ENCODE measurements around the gene DHX29. TPM values are rescaled to one million over a fixed set of nuclear protein-coding genes. Genes with fewer than 3 reads are reported as not detected.
A peak's percentile ranks its signal among the peaks of the same experiment; 100 is the strongest.

Gene DHX29
- total RNA-seq, 1 donor, result 23.6 TPM

- Histone ChIP-seq H3K4me3 (ENCODE audit: low read length) (no peak overlapping the region), H3K9me3 (ENCODE audit: low read depth, low read length) (no peaks in the 10 kb centered on the region), H3K4me1 (ENCODE audit: insufficient read depth, low read length) (no peaks in the 10 kb centered on the region), H3K27me3 (ENCODE audit: insufficient read depth, low read length) (no peaks in the 10 kb centered on the region)
These were observed 16.5 kb downstream of the DHX29 start for GRCh38 chr5:55290991-55291390.

GRCh38 chr5:55289808-55290207 lies 17.7 kb downstream of the DHX29 start:
- Histone ChIP-seq H3K4me3 (ENCODE audit: low read length) (no peak overlapping the region), H3K27me3 (ENCODE audit: insufficient read depth, low read length) (no peaks in the 10 kb centered on the region), H3K9me3 (ENCODE audit: low read depth, low read length) (no peaks in the 10 kb centered on the region), H3K4me1 (ENCODE audit: insufficient read depth, low read length) (no peaks in the 10 kb centered on the region)

GRCh38 chr5:55286411-55286933 lies 21.0 kb downstream of the DHX29 start:
- Histone ChIP-seq H3K9me3 (ENCODE audit: low read depth, low read length) (no peaks in the 10 kb centered on the region), H3K4me3 (ENCODE audit: low read length) (no peak overlapping the region), H3K27me3 (ENCODE audit: insufficient read depth, low read length) (no peaks in the 10 kb centered on the region), H3K4me1 (ENCODE audit: insufficient read depth, low read length) (no peaks in the 10 kb centered on the region)

DNA sequence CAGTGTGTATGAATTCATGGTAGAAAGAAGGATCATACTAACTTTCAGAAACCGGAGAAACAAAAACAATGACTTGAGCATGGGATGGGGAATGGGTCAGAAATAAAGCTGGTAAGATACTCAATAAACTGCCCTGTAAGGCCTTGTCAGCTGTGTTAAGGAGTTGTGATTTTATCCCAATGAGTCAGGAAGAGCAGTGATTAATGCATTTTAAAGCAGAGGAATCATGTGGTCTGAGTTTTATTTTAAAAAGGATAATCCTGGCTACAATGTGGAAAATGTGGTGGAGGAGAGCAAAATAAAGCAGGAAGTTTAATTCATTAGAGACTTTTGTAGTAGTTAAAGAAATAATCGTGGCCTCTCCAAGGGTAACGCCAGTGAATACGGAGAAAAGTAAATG lies 28.7 kb downstream of the DHX29 start:
- Histone ChIP-seq H3K27me3 (ENCODE audit: insufficient read depth, low read length) (no peaks in the 10 kb centered on the region), H3K9me3 (ENCODE audit: low read depth, low read length) (no peaks in the 10 kb centered on the region), H3K4me3 (ENCODE audit: low read length) (no peak overlapping the region), H3K4me1 (ENCODE audit: insufficient read depth, low read length) (no peaks in the 10 kb centered on the region)

GRCh38 chr5:55276771-55277170 lies 30.7 kb downstream of the DHX29 start:
- no peak overlapping the region for H3K4me3 ChIP-seq (ENCODE audit: low read length)
- H3K4me1 ChIP-seq (ENCODE audit: insufficient read depth, low read length), result no peaks in the 10 kb centered on the region
- no peaks in the 10 kb centered on the region for H3K27me3 ChIP-seq (ENCODE audit: insufficient read depth, low read length)
- H3K9me3 ChIP-seq (ENCODE audit: low read depth, low read length), result no peaks in the 10 kb centered on the region

DNA sequence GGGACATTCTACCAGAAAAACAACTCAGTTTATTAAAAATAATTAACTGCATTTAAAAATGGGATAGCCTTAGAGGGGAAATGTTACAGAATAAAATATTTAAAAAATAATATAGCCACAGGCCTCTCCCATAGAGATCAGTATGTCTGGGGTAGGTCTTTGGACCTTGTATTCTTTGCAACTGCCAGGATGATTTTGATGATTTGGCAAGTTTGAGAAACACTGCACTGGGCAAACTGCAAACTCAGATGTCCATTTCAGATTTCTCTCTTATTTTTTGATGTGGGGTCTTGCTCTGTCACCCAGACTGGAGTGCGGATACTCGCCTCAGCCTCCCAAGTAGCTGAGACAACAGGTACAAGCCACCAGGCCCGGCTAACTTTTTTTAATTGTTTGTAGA lies 49.2 kb downstream of the DHX29 start:
- Histone ChIP-seq H3K9me3 (ENCODE audit: low read depth, low read length) (no peaks in the 10 kb centered on the region), H3K27me3 (ENCODE audit: insufficient read depth, low read length) (no peaks in the 10 kb centered on the region), H3K4me1 (ENCODE audit: insufficient read depth, low read length) (no peaks in the 10 kb centered on the region), H3K4me3 (ENCODE audit: low read length) (no peak overlapping the region)

- Histone ChIP-seq H3K9me3 (ENCODE audit: low read depth, low read length) (no peaks in the 10 kb centered on the region), H3K27me3 (ENCODE audit: insufficient read depth, low read length) (no peaks in the 10 kb centered on the region), H3K4me1 (ENCODE audit: insufficient read depth, low read length) (no peaks in the 10 kb centered on the region), H3K4me3 (ENCODE audit: low read length) (no peak overlapping the region)
These were observed 52.7 kb downstream of the DHX29 start for GRCh38 chr5:55254802-55255201.

DNA sequence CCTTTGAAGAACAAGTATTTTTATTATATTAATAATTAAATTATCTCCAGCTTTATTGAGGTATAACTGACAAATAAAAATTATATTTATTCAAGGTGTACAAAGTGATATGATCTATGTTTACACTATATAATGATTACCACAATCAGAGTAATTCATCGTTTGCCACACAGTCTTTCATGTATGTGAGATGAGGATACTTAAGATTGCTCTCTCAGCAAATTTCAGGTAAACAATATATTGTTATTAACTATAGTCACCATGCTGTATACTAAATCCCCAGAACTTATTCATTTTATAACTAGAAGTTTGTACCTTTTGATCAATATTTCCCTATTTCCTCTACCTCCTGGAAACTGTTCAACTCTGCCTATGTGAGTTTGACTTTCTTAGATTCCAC lies 57.4 kb downstream of the DHX29 start:
- H3K4me3 ChIP-seq (ENCODE audit: low read length), result no peak overlapping the region
- H3K4me1 ChIP-seq (ENCODE audit: insufficient read depth, low read length), result no peaks in the 10 kb centered on the region
- H3K9me3 ChIP-seq (ENCODE audit: low read depth, low read length), result peaks cover 12% of the 10 kb centered on the region
- no peaks in the 10 kb centered on the region for H3K27me3 ChIP-seq (ENCODE audit: insufficient read depth, low read length)

- Histone ChIP-seq H3K9me3 (ENCODE audit: low read depth, low read length) (no peaks in the 10 kb centered on the region), H3K4me3 (ENCODE audit: low read length) (no peak overlapping the region), H3K27me3 (ENCODE audit: insufficient read depth, low read length) (peaks cover 45% of the 10 kb centered on the region), H3K4me1 (ENCODE audit: insufficient read depth, low read length) (no peaks in the 10 kb centered on the region)
These were observed 65.7 kb downstream of the DHX29 start for GRCh38 chr5:55241746-55242145.

DNA sequence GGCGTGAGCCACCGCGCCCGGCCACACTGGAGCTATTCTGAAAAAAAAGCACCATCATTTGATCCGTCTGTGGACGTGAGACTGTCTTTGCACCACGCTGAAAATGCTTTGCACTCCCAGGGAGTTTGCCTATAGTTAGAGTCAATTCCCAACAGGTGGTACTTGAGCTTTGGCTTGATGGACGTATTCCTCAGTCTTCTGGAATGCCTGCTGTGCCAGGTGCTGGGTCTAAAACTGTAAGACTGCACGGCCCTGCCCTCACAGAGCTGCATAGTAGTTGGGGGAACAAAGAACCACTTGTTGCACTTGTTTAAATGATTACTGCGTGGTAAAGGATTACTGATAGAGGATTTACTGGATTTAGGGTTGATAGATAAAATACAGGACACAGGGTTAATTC lies 70.7 kb downstream of the DHX29 start:
- no peak overlapping the region for H3K4me3 ChIP-seq (ENCODE audit: low read length)
- no peaks in the 10 kb centered on the region for H3K9me3 ChIP-seq (ENCODE audit: low read depth, low read length)
- peaks cover 85% of the 10 kb centered on the region for H3K27me3 ChIP-seq (ENCODE audit: insufficient read depth, low read length)
- H3K4me1 ChIP-seq (ENCODE audit: insufficient read depth, low read length), result peaks cover 27% of the 10 kb centered on the region

GRCh38 chr5:55234121-55234700 lies 73.3 kb downstream of the DHX29 start:
- H3K9me3 ChIP-seq (ENCODE audit: low read depth, low read length), result no peaks in the 10 kb centered on the region
- H3K27me3 ChIP-seq (ENCODE audit: insufficient read depth, low read length), result peaks cover 92% of the 10 kb centered on the region
- H3K4me3 ChIP-seq (ENCODE audit: low read length), result peak overlapping the region; percentile 29
- peaks cover 37% of the 10 kb centered on the region for H3K4me1 ChIP-seq (ENCODE audit: insufficient read depth, low read length)

DNA sequence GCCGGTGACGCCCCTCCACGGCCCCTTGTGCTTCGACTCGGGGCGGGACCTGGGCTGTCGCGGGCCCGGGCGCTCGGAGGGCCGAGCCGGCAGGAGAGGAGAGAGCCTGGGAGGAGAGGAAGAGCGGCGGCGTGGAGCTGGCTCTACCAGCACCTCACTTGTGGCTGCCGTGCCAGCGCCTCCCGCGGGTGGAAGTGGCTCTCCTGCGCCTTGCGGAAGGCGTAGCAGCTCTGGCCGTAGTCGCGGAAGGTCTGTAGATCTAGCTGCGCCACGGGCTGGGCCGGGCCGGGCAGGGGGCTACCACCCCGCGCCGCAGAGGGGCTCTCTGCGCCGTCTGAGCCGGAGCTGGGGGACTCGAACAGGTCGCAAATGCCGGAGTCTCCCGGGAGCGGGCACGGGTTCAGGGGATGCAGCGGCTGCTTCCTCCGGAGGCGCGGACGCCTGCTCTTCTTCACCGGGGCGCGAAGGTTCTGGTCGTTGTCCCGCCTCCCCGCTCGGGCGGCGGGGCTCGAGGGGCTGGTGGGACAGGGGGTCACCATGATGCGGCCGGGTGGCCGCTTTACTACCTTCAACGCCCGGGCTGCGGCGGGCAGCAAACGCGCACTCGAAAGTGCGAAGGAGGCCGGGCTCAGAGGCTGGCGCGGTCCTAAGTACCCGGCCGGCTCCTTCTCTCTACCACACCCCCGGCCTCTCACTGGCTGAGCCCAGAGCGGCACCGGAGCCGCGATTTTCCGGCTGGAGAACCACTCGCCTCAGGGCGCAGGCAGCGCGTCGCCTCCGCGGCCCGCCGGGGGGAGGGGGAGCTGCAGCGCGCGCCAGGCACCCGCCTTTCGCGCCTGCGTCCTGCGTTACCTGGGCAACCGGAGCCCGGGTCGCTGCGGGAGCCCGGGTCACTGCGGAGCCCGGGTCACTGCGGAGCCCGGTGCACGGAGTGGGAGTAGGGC lies 74.2 kb downstream of the DHX29 start, which contains the start of gene CCNO:
TSS of gene CCNO (minus strand) at position 624 of the 944 bp plus-strand sequence. CDS start at position 539, 85 bp downstream.
- H3K4me1 ChIP-seq (ENCODE audit: insufficient read depth, low read length), result peaks cover 37% of the 10 kb centered on the region
- no peaks in the 10 kb centered on the region for H3K9me3 ChIP-seq (ENCODE audit: low read depth, low read length)
- H3K4me3 ChIP-seq (ENCODE audit: low read length), result peak within 1 kb of the TSS; percentile 29
- peaks cover 95% of the 10 kb centered on the region for H3K27me3 ChIP-seq (ENCODE audit: insufficient read depth, low read length)

DNA sequence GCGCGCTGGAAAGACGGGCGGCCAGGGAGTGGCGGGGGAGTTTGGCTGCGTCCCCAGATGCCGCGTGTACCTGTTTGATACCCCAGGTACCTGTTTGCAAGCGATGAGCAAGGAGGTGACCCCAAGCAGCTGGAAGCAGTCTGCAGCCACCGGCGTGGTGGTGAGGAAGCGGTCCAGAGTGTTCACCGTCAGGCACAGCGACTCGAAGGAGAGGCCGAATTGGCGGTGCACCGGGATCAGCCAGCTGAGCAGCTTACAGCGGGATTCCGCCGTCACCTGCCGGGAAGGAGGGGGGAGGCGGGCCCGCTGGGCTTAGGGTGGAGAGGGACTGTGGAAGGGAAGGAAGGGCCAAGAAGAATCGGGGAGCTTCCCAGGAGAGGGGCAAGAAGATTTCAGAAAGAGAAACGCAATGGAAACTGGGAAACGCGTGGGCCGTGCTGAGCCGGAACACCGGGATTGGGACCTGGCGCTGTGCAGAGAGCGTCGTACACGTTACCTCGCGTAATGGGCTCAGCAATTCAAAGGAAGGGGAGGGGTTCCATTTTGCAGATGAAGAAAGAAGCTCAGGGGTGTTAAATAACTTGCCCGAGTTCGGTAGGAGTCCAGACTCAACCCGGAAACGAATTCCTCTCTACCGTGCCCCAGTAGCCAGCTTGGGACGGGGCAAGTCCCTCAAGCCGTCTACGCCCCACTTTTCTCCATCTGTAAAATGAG lies 75.1 kb downstream of the DHX29 start:
- H3K9me3 ChIP-seq (ENCODE audit: low read depth, low read length), result no peaks in the 10 kb centered on the region
- H3K27me3 ChIP-seq (ENCODE audit: insufficient read depth, low read length), result peaks cover 95% of the 10 kb centered on the region
- no peak overlapping the region for H3K4me3 ChIP-seq (ENCODE audit: low read length)
- H3K4me1 ChIP-seq (ENCODE audit: insufficient read depth, low read length), result peaks cover 43% of the 10 kb centered on the region

DNA sequence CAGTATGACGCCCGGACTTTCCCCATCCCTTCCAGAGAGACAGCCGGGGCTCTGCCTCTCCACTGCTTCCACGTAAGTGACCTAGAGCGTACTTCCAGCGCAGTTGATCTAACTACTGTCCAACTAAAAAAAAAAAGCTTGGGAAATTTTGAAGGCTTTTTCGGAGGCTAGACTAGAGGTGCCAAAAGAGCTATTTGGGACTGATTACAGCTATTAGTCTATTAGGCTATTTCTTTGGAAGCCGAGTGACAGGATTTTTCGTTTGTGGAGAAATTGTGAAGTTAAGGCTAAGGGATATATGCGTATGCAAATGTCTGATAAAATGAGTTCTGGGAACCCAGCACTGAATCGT lies 75.6 kb downstream of the DHX29 start:
- Histone ChIP-seq H3K9me3 (ENCODE audit: low read depth, low read length) (no peaks in the 10 kb centered on the region), H3K4me3 (ENCODE audit: low read length) (no peak overlapping the region), H3K27me3 (ENCODE audit: insufficient read depth, low read length) (peaks cover 93% of the 10 kb centered on the region), H3K4me1 (ENCODE audit: insufficient read depth, low read length) (peaks cover 48% of the 10 kb centered on the region)

Measured in mononuclear cell (primary cell).